GM18511 (cell line): ENCODE data around the gene RPS6KB2.
"Not testable (repeated sequence)": the region's sequence is repeated elsewhere in the genome, so short reads cannot be mapped to it uniquely, and the experiment has no call there.

Experiments used
- ATAC-seq: cut with Tn5 transposase; IDR thresholded peaks from one replicate; pipeline ENCODE4 v1.9.1; 2021; ENCODE audit warnings: mild to moderate bottlenecking, moderate library complexity; ENCODE audit not compliant: unreplicated experiment

The RPS6KB2 gene

DNA sequence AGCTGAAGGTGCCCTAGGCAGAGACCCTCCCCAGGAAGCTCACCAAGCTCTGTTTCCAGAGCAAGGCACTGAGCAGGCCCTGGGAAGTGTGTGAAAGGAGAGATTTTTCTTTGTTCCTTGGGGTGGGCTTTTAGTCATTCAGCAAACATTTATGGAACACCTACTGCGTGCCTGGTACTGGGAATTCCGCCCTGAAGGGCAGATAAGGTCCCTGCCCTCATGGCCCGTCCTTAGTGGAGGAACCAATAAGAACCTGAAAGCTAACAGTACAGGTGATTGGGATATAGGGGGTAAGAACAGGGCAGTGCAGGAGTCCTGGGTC, 36.9 kb downstream of the RPS6KB2 start:
- ATAC-seq, result no peak

DNA sequence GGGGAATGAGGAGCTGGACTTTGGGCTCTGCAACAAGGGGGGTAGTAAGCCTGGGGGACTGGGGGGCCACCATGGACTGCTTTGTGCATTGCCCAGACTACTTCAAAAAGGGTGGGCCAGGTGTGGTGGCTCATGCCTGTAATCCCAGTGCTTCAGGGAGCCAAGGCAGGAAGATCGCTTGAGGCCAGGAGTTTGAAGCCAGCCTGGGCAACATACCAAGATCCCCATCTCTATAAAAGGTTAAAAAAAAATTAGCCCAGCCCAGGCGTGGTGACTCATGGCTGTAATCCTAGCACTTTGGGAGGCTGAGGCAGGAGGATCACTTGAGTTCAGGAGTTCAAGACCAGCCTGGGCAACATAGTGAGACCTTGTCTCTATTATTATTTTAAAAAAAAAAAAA, 37.2 kb downstream of the RPS6KB2 start:
- ATAC-seq, result not testable (repeated sequence)

DNA sequence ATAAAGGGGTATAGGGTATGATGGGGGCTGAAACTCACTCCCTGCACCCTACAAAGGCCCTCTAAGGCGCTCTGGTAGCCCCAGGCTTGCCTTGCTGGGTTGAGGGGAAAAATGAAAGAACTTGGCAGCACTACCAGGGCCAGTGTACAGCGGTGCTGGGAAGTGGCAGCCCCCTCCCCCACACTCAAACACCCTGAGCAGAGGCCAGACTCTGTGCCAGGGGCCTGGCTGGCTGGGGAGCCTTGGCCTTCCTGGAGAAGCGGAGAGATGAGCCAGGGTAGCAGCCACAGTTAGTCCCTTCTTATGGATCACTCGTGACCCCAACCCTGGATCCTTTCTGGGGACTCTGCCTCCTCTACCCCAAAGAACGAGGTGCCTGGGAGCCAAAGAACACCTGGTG, 38.1 kb downstream of the RPS6KB2 start:
- no peak for ATAC-seq

DNA sequence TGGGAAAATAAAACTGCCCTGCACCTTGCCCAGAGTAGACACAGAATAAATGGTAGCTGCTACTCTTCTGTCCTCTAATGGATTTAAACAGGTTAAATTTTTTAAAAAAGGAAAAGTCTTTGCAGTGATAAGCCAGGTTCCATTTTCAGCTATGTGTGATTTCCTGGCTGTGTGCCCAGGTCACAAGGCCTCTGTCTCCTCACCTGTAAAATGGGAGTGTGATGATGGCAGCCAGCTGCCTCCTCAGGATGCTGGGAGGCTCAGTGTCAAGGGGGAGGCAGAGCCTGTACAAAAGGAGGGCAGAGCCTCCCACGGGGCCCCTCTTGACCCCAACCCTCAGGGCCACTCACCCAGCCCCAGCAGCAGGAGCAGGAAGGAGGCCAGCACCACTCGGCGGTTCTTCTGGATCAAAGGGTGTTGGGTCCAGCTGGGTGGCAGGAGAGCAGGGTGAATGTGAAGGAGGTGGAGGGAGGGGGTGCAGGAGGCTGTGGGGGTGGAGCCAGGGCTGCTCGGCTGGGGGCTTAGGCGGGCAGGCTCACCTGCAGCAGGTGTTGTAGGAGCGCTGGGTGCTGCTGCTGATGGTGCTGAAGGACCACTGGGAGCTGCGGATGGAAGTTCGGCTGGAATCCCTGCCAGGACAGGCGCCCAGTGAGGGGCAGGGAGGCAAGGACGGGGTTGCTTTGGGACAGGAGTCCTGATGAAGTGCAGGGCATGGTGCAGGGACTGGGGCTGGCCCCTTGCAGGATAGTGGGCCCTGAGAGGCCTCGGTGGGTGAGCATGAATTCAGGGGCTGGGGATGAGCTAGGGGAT, 38.9 kb downstream of the RPS6KB2 start:
- ATAC-seq, result no peak

GRCh38 chr11:67468056-67468455, 39.8 kb downstream of the RPS6KB2 start:
- no peak for ATAC-seq

- peak; percentile 11 for ATAC-seq
Measured at GRCh38 chr11:67468456-67468758, 40.1 kb downstream of the RPS6KB2 start.

- ATAC-seq, result peak; percentile 65
Measured at GRCh38 chr11:67468759-67469507, 40.6 kb downstream of the RPS6KB2 start, which contains the start of gene TMEM134. Gene TMEM134, minus strand, starts transcription at chr11:67469251. Its CDS starts 59 bp downstream, at chr11:67469192.

DNA sequence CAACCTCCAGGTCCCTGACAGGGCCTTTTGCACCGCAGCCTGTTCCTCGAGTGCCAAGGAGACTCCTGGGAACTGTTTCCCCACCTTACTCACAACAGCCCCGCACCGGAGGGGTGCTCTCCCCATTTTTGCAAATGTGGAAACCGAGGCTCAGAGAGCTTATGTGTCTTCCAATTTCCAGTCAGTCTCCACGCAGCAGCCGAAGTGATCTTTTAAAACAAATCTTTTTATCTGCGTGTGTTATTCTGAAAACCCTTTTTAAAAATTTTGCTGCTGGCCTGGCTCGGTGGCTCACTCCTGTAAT, 41.2 kb downstream of the RPS6KB2 start:
- no peak for ATAC-seq

- no peak for ATAC-seq
Measured at GRCh38 chr11:67470337-67471002, 42.2 kb downstream of the RPS6KB2 start.

- ATAC-seq, result no peak
Measured at GRCh38 chr11:67472882-67473281, 44.6 kb downstream of the RPS6KB2 start.

DNA sequence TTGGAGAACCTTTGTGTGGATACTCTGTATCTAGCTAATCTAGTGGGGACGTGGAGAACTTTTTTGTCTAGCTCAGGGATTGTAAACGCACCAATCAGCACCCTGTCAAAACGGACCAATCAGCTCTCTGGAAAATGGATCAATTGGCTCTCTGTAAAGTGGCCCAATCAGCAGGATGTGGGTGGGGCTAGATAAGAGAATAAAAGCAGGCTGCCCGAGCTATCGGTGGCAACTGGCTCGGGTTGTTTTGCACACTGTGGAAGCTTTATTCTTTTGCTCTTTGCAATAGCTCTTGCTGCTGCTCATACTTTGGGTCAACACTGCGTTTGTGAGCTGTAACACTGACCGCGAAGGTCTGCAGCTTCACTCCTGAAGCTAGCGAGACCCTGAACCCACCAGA, 48.4 kb downstream of the RPS6KB2 start:
- ATAC-seq, result not testable (repeated sequence)

- ATAC-seq, result not testable (repeated sequence)
Measured at GRCh38 chr11:67477344-67478050, 49.2 kb downstream of the RPS6KB2 start.

DNA sequence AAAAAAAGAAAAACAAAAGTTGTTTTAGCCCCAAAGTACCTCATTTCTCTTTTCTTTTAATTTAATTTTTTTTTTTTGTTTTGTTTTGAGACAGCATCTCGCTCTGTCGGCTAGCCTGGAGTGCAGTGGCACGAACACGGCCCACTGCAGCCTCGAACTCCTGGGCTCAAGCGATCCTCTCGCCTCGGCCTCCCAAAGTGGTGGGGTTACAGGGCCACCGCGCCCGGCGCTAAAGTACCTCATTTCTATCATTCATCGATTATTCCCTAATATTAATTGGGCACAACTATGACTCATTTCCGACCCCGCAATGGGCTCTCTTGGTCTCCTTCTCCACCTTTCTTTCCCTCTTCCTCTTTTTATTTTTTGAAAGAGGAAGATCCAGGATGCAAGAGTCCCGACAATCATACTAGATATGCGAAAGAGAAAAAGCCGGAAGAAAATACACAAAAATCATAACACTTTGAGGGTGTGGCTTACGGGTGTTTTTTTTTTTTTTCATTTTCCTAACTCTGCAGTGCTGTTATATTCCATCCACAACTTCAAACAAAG, 54.1 kb downstream of the RPS6KB2 start:
- ATAC-seq, result no peak

GRCh38 chr11:67482827-67483798, 54.8 kb downstream of the RPS6KB2 start, which contains the start of gene AIP:
Gene AIP, plus strand, starts transcription at chr11:67483026. Its CDS starts 133 bp downstream, at chr11:67483159.
- ATAC-seq, result peak; percentile 59

DNA sequence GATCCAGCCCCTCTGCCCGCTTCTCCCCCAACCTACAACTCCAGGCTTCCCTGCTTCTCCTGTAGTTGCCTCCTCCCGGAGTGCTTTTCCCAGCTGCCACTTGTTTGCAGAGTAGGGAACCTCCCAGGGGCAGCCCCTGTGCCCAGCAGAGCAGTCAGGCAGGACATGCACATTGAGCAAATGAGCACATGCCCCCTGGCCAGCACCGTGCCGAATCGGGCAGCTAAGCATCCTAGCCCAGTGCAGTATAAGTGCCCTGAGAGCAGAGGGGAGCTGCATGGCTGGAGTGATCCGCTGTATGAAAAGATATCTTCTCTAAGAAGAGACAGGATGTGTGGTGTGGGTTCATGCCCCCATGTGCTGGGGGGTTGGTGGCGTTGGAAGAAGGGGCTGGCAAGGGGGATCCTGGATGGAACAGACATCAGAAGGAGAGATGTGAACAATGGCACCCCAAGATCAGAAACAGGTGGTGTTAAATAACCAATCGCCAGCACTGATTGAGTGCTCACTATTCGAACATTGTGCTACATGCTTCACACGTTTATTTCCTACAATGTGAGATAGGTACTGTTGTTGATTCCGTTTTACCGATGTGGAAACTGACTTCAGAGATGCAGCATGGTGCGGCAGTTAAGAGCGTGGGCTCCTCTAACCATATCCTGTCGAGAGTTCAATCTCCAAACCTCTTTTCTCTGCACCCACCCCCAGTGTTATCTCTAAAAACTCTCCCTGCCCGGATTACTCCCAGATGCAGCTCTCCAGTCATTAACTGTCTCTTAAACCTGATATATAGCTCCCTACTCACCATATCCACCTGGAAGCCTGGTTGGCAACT, 55.8 kb downstream of the RPS6KB2 start:
- no peak for ATAC-seq

DNA sequence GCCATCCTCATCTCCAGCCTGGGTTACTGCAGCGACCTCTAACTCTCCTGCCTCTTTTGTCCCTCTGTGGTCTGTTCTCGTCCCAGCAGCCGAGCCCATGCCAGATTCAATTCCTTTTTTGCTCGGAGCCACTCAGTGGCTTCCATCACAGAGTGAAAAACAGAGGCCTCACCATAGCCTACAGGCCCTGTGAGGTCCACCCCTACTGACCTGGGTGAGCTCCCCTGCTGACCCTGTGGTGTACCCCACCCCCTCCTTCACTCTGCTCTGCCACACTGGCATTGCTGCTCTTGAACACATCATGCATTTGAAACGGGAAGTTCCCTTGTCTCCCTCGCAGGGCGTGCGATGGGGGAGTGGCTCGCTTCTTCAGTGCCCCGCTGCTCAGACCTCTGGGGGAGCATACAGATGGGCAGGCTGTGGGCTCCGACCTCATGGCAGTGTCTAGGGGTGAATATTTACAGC, 56.6 kb downstream of the RPS6KB2 start:
- ATAC-seq, result no peak
